K562 (cell line): ENCODE measurements around the gene MICU2. TPM values are rescaled to one million over a fixed set of nuclear protein-coding genes. Genes with fewer than 3 reads are reported as not detected.

Experiments
- ATAC-seq: fragments of 200-7000 bp; cut with Tn5 transposase; 3 replicates; pipeline ENCODE4 v1.9.1; 2020; ENCODE audit warnings: moderate library complexity
- BruUV-seq: library from RNA; stranded (reverse); fragments of 400-500 nt; replicated peaks from 2 replicates; lab custom pipeline; 2021; lab: Mats Ljungman, UMichigan
- CTCF ChIA-PET: fragments of 300-600 bp; formaldehyde crosslinking; extraction: SDS; loops from one replicate; lab custom pipeline; 2021; ENCODE audit warnings: low intra/inter-chr PET ratio; lab: Yijun Ruan, JAX
- POLR2A ChIA-PET: fragments of 300-600, 350-650 bp; sonication (Branson Sonifier 250); formaldehyde crosslinking; extraction: SDS; loops from one replicate; lab custom pipeline; 2021; ENCODE audit warnings: antibody characterized with exemption, inconsistent platforms; lab: Yijun Ruan, JAX
- DNase-seq, 4 experiments: peaks; one replicate each; pipeline versions ENCODE4 v3.0.0 to v3.0.0-alpha.2; 2011 to 2018; ENCODE audit warnings: low spot score in 3 of 4, mixed read lengths in 3 of 4; ENCODE audit errors: extremely low read depth in 1 of 4
- FAIRE-seq: peaks from 2 replicates; lab custom pipeline; 2011; peaks lifted over from hg19 to GRCh38; lab: Jason Lieb, UNC
- H2AFZ ChIP-seq: 2 replicates; pipeline ENCODE4 v1.6.0; 2011; ENCODE audit warnings: low read depth, low read length, control low read depth, inconsistent platforms
- H3K27ac ChIP-seq: fragments of 200-600 bp; 3 replicates; pipeline ENCODE4 v1.8.0; 2011; ENCODE audit warnings: low read depth, mild to moderate bottlenecking, control low read depth, inconsistent platforms, low read length, moderate library complexity, mixed read lengths; ENCODE audit errors: extremely low read depth
- H3K27me3 ChIP-seq, 2 experiments: fragments of 300-600 bp in 1 of 2; 2 replicates in 1 of 2; 3 replicates in 1 of 2; pipeline versions ENCODE4 v1.6.0 to v1.8.0; 2011; ENCODE audit warnings: inconsistent platforms in 2 of 2, low read length in 2 of 2, mild to moderate bottlenecking in 1 of 2, mixed read lengths in 1 of 2, moderate library complexity in 1 of 2; ENCODE audit not compliant: control insufficient read depth in 2 of 2, insufficient read depth in 2 of 2
- H3K36me3 ChIP-seq: fragments of 300-600 bp; 3 replicates; pipeline ENCODE4 v1.8.0; 2011; ENCODE audit warnings: mild to moderate bottlenecking, low read length, inconsistent platforms; ENCODE audit not compliant: control insufficient read depth, insufficient read depth
- H3K4me1 ChIP-seq, 2 experiments: fragments of 200-600 bp in 1 of 2; replicated peaks in 1 of 2; 2 replicates in 1 of 2; 3 replicates in 1 of 2; pipeline versions ENCODE4 v1.5.1 to v1.8.0; 2011; ENCODE audit warnings: inconsistent platforms in 2 of 2, low read length in 2 of 2, mild to moderate bottlenecking in 1 of 2, mixed read lengths in 1 of 2, moderate library complexity in 1 of 2; ENCODE audit not compliant: control insufficient read depth in 2 of 2, insufficient read depth in 2 of 2
- H3K4me2 ChIP-seq: 2 replicates; pipeline ENCODE4 v1.6.1; 2011; ENCODE audit warnings: low read length, control low read depth, inconsistent platforms, mixed read lengths; ENCODE audit not compliant: insufficient read depth
- H3K4me3 ChIP-seq: fragments of 200-600 bp; sonication (generic), shearing (Covaris generic); 2 replicates; pipeline ENCODE4 v1.5.1; 2016; ENCODE audit warnings: control low read depth, inconsistent platforms
- H3K79me2 ChIP-seq: fragments of 200-600 bp; 3 replicates; pipeline ENCODE4 v1.8.0; 2011; ENCODE audit warnings: low read length, inconsistent platforms; ENCODE audit not compliant: control insufficient read depth, insufficient read depth
- H3K9ac ChIP-seq, 2 experiments: 2 replicates each; pipeline versions ENCODE4 v1.6.0 to v1.6.1; 2011; ENCODE audit warnings: low read depth in 2 of 2, low read length in 2 of 2, control low read depth in 1 of 2, inconsistent platforms in 1 of 2, mild to moderate bottlenecking in 1 of 2, mixed read lengths in 1 of 2; ENCODE audit not compliant: insufficient read depth in 1 of 2
- H3K9me1 ChIP-seq: one replicate; pipeline ENCODE4 v1.6.0; 2011; ENCODE audit warnings: inconsistent platforms, mild to moderate bottlenecking, low read length, moderate library complexity; ENCODE audit not compliant: control insufficient read depth, insufficient read depth
- H3K9me3 ChIP-seq: replicated peaks from 2 replicates; pipeline ENCODE4 v1.5.1; 2011; ENCODE audit warnings: low read depth, low read length, inconsistent platforms; ENCODE audit not compliant: control insufficient read depth, insufficient read depth
- H4K20me1 ChIP-seq: replicated peaks from 2 replicates; pipeline ENCODE4 v1.6.1; 2011; ENCODE audit warnings: low read length, inconsistent platforms, mixed read lengths; ENCODE audit not compliant: control insufficient read depth, insufficient read depth
- EP400 ChIP-seq: fragments of 450-650 bp; IDR thresholded peaks from 2 replicates; pipeline ENCODE4 v1.6.1; 2017; ENCODE audit warnings: antibody characterized with exemption, mild to moderate bottlenecking, moderate library complexity
- KAT8 ChIP-seq: fragments of 450-650 bp; IDR thresholded peaks from 2 replicates; pipeline ENCODE4 v1.6.1; 2016; ENCODE audit warnings: low read depth, mild to moderate bottlenecking
- MYC ChIP-seq, 2 experiments: fragments of 250-450 bp in 1 of 2; sonication (Bioruptor Pico) in 1 of 2; IDR thresholded peaks; 2 replicates each; pipeline versions ENCODE4 v1.5.1 to v1.6.1; 2012 to 2021; ENCODE audit warnings: low read depth in 2 of 2, borderline replicate concordance in 1 of 2, improper control_type of control experiment in 1 of 2, low read length in 1 of 2, mild to moderate bottlenecking in 1 of 2, moderate library complexity in 1 of 2
- SOX6 ChIP-seq: fragments of 450-650 bp; IDR thresholded peaks from 2 replicates; pipeline ENCODE4 v1.6.1; 2014; ENCODE audit warnings: mild to moderate bottlenecking
- TBP ChIP-seq: optimal IDR thresholded peaks from 2 replicates; pipeline ENCODE3; 2011; ENCODE audit warnings: low read depth, low read length, improper control_type of control experiment
- TEAD4 ChIP-seq, 2 experiments: sonication (generic) in 1 of 2; formaldehyde crosslinking in 1 of 2; IDR thresholded peaks; 2 replicates each; pipeline versions ENCODE4 v1.6.1 to v1.8.0; 2012 to 2022; ENCODE audit warnings: borderline replicate concordance in 1 of 2, inconsistent platforms in 1 of 2, low read length in 1 of 2, mild to moderate bottlenecking in 1 of 2, missing genetic modification reagents in 1 of 2
- YY1 ChIP-seq, 3 experiments: IDR thresholded peaks; 2 replicates each; pipeline ENCODE4 v1.6.1; 2011; ENCODE audit warnings: low read length in 2 of 3, mild to moderate bottlenecking in 2 of 3, moderate library complexity in 2 of 3, borderline replicate concordance in 1 of 3, control low read depth in 1 of 3, low read depth in 1 of 3; ENCODE audit not compliant: insufficient read depth in 3 of 3, insufficient replicate concordance in 2 of 3, control insufficient read depth in 1 of 3, insufficient read length in 1 of 3; ENCODE audit errors: extremely low read depth in 1 of 3
- in situ Hi-C: fragments of 300-500 bp; cut with MboI; formaldehyde crosslinking; loops from 4 replicates; pipeline ENCODE4 v1.15.0; 2018; ENCODE audit warnings: inconsistent platforms, mixed read lengths
- intact Hi-C: fragments of 100-400 bp; cut with micrococcal nuclease; formaldehyde crosslinking; loops from 2 replicates; pipeline ENCODE4 v1.14.2; 2022
- polyA plus RNA-seq, 8 experiments: library from polyadenylated mRNA; depleted of rRNA in 4 of 8; stranded (reverse) in 5 of 8; unstranded in 3 of 8; fragments of >200 nt; fragmentation: Nextera tagmentation in 2 of 8; fragmentation: Illumina TruSeq in 1 of 8; extraction: Ambion mirVana in 2 of 8; extraction: Trizol in 1 of 8; gene quantifications; 2 replicates each; pipeline versions ENCODE4 v1.2.1 to v1.2.3, GENCODE V29; 2011 to 2014; ENCODE audit warnings: inconsistent platforms in 1 of 8, missing spikeins in 1 of 8
- total RNA-seq, 7 experiments: library from RNA; depleted of rRNA in 6 of 7; stranded (reverse); fragments of >200 nt in 6 of 7; fragmentation: Illumina TruSeq in 2 of 7; extraction: Trizol in 2 of 7; gene quantifications; 2 replicates each; pipeline versions ENCODE4 v1.2.1 to v1.2.3, GENCODE V29; 2011 to 2021; ENCODE audit warnings: low replicate concordance in 1 of 7
- TF ChIP-seq, protein P1 (sequence below): fragments of 450-650 bp; formaldehyde crosslinking; IDR thresholded peaks from 2 replicates; pipeline ENCODE4 v1.4.0; 2020; ENCODE audit warnings: mild to moderate bottlenecking, moderate library complexity
- TF ChIP-seq, protein P2 (sequence below): fragments of 450-650 bp; IDR thresholded peaks from 2 replicates; pipeline ENCODE4 v1.6.1; 2016
- TF ChIP-seq, protein P3 (sequence below), 2 experiments: fragments of 450-650 bp; conservative IDR thresholded peaks; 2 replicates each; pipeline ENCODE4 v1.6.1; 2017; ENCODE audit warnings: mild to moderate bottlenecking in 2 of 2, moderate library complexity in 2 of 2
- TF ChIP-seq, protein P4 (sequence below): sonication (generic); formaldehyde crosslinking; IDR thresholded peaks from 2 replicates; pipeline ENCODE4 v1.8.0; 2022; ENCODE audit warnings: missing genetic modification reagents, mild to moderate bottlenecking, borderline replicate concordance

MICU2 gene
- total and polyA plus RNA-seq, 9 of the 15 experiments (the other 6 are each of a cell fraction or from before 2014, with no cell fraction given): 9.1 to 41.8 (median 33.4) TPM

DNA sequence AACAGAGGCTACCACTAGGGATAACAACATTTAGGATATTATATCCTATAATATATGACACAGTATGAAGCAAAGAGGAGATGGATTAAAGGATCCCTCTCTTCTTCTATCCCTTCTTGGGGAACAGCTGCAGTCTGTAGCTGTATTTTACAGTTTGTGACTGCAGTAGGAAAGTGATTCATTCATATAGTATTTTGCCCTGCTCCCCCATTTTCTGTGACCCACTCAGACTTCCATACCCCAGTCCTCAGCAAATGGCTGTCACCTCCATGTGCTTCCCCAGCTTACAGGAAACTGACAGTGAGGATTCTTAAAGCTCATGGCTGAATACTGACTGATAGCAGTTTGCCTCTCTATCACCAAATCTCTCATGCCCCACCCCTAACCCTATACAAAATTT is 27.5 kb downstream of the MICU2 start:
- peak overlapping the region; percentile 72; the same call in 2 of the 3 replicates for H3K27ac ChIP-seq
- peak overlapping the region; percentile 70 for H2AFZ ChIP-seq
- FAIRE-seq (peak; percentile 67), ATAC-seq (peak; percentile 78), DNase-seq (peak; percentile 12 to 49 (median 14))
- peaks cover 22% of the 10 kb centered on the region for H3K79me2 ChIP-seq
- no peaks in the 10 kb centered on the region for H3K36me3 ChIP-seq
- CTCF ChIA-PET: no interaction called here
- no TSS peak for BruUV-seq
- no peaks in the 10 kb centered on the region for H3K9me1 ChIP-seq
- no peak overlapping the region for H3K4me3 ChIP-seq
- TF ChIP-seq, protein P1, sequence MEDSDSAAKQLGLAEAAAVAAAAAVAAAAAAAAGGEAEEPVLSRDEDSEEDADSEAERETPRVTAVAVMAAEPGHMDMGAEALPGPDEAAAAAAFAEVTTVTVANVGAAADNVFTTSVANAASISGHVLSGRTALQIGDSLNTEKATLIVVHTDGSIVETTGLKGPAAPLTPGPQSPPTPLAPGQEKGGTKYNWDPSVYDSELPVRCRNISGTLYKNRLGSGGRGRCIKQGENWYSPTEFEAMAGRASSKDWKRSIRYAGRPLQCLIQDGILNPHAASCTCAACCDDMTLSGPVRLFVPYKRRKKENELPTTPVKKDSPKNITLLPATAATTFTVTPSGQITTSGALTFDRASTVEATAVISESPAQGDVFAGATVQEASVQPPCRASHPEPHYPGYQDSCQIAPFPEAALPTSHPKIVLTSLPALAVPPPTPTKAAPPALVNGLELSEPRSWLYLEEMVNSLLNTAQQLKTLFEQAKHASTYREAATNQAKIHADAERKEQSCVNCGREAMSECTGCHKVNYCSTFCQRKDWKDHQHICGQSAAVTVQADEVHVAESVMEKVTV (CRISPR knock-in tag): no peak
- TF ChIP-seq, protein P2, sequence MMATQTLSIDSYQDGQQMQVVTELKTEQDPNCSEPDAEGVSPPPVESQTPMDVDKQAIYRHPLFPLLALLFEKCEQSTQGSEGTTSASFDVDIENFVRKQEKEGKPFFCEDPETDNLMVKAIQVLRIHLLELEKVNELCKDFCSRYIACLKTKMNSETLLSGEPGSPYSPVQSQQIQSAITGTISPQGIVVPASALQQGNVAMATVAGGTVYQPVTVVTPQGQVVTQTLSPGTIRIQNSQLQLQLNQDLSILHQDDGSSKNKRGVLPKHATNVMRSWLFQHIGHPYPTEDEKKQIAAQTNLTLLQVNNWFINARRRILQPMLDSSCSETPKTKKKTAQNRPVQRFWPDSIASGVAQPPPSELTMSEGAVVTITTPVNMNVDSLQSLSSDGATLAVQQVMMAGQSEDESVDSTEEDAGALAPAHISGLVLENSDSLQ: peak; percentile 37; the same call in 1 of the 2 replicates
- TF ChIP-seq EP400: peak; percentile 50; the same call in 1 of the 2 replicates
- TF ChIP-seq KAT8: peak; percentile 84; the same call in 1 of the 2 replicates
- TF ChIP-seq, protein P3, sequence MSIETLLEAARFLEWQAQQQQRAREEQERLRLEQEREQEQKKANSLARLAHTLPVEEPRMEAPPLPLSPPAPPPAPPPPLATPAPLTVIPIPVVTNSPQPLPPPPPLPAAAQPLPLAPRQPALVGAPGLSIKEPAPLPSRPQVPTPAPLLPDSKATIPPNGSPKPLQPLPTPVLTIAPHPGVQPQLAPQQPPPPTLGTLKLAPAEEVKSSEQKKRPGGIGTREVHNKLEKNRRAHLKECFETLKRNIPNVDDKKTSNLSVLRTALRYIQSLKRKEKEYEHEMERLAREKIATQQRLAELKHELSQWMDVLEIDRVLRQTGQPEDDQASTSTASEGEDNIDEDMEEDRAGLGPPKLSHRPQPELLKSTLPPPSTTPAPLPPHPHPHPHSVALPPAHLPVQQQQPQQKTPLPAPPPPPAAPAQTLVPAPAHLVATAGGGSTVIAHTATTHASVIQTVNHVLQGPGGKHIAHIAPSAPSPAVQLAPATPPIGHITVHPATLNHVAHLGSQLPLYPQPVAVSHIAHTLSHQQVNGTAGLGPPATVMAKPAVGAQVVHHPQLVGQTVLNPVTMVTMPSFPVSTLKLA (conservative IDR thresholded peaks at IDR 0.05): peak in 1 of 2 experiments; percentile 45; a peak in 1 of 4 replicates
- TF ChIP-seq SOX6: no peak
- TF ChIP-seq YY1 (IDR thresholded peaks at IDR 0.05; ENCODE audit: borderline replicate concordance in 1 of 3, control insufficient read depth in 1 of 3, extremely low read depth in 1 of 3, insufficient read depth in 3 of 3, insufficient read length in 1 of 3, insufficient replicate concordance in 2 of 3, low read depth in 1 of 3, low read length in 2 of 3): peak; percentile 31 to 95 (median 62)
- peak; percentile 58; the same call in 1 of the 2 replicates for TF ChIP-seq TEAD4 (IDR thresholded peaks at IDR 0.05; ENCODE audit: low read length)
- no peak for TF ChIP-seq TEAD4 (CRISPR knock-in tag; IDR thresholded peaks at IDR 0.05; ENCODE audit: borderline replicate concordance)
- peak; percentile 14 for TF ChIP-seq TBP
- TF ChIP-seq, protein P4, sequence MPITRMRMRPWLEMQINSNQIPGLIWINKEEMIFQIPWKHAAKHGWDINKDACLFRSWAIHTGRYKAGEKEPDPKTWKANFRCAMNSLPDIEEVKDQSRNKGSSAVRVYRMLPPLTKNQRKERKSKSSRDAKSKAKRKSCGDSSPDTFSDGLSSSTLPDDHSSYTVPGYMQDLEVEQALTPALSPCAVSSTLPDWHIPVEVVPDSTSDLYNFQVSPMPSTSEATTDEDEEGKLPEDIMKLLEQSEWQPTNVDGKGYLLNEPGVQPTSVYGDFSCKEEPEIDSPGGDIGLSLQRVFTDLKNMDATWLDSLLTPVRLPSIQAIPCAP: no peak
- TF ChIP-seq MYC (IDR thresholded peaks at IDR 0.05; ENCODE audit: low read depth, low read length): peak; percentile 79
- TF ChIP-seq MYC (CRISPR knock-in tag; IDR thresholded peaks at IDR 0.05; ENCODE audit: borderline replicate concordance, low read depth): no peak
- H3K27me3 ChIP-seq: no peaks in the 10 kb centered on the region
- H3K9me3 ChIP-seq: no peaks in the 10 kb centered on the region
- H3K9ac ChIP-seq: peak overlapping the region in 1 of 2 experiments; percentile 57; a peak in 1 of 4 replicates
- intact Hi-C loops (loop anchor here (2.0 kb wide), 1 partner anchor 28 kb away; the partner anchor contains the start of gene MICU2), in situ Hi-C loops (no loop called here)
- peaks cover 0 to 20% of the 10 kb centered on the region in 2 experiments; a peak in 3 of 5 replicates for H3K4me1 ChIP-seq
- POLR2A ChIA-PET: interaction anchor here (0.6 to 1.2 kb wide), 5 partner anchors 8 to 39 kb away, joined by 3 to 4 read pairs (median 3); no protein-coding TSS in a partner anchor
- H4K20me1 ChIP-seq: no peaks in the 10 kb centered on the region
- no peak overlapping the region for H3K4me2 ChIP-seq
